A673 (cell line): Measurements from ENCODE around the gene NT5C.

Source experiments
- EZH2 ChIP-seq: fragments of 200-600 bp; sonication (generic); IDR thresholded peaks from 2 replicates; pipeline ENCODE4 v1.6.1; 2017; ENCODE audit warnings: borderline replicate concordance, low read depth, mild to moderate bottlenecking, mixed read lengths, antibody characterized with exemption, low read length; ENCODE audit not compliant: poor library complexity, severe bottlenecking
- TF ChIP-seq, protein P1 (sequence below): fragments of 300-800, 200-600 bp; sonication (generic); conservative IDR thresholded peaks from 2 replicates; pipeline ENCODE4 v1.5.1; 2017; ENCODE audit warnings: low read depth, mild to moderate bottlenecking, antibody characterized with exemption, low read length, moderate library complexity, mixed read lengths

DNA sequence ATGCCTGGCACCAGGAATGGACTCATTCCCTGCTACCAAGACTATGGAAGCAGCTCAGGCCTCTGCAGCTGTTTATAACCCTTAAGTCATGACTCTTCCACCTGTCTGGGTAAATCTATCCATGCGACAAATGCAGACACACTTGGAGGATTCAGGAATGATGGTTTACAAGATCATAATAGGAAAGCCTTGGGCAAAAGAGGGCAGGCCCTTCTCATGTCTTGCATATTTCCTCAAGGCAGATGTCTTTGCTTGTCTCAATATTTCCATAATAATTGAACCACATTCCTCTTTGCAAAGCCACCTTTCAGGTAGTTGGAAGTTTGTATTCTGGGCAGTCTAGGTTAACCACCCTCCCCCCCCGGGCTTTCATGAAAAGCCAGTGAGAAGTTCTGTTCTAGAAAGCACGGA, 23.7 kb upstream of the NT5C start:
- no peak for TF ChIP-seq EZH2
- TF ChIP-seq, protein P1, sequence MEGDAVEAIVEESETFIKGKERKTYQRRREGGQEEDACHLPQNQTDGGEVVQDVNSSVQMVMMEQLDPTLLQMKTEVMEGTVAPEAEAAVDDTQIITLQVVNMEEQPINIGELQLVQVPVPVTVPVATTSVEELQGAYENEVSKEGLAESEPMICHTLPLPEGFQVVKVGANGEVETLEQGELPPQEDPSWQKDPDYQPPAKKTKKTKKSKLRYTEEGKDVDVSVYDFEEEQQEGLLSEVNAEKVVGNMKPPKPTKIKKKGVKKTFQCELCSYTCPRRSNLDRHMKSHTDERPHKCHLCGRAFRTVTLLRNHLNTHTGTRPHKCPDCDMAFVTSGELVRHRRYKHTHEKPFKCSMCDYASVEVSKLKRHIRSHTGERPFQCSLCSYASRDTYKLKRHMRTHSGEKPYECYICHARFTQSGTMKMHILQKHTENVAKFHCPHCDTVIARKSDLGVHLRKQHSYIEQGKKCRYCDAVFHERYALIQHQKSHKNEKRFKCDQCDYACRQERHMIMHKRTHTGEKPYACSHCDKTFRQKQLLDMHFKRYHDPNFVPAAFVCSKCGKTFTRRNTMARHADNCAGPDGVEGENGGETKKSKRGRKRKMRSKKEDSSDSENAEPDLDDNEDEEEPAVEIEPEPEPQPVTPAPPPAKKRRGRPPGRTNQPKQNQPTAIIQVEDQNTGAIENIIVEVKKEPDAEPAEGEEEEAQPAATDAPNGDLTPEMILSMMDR: no peak
